Measurements from ENCODE around the gene NIPSNAP3A. TPM values are rescaled to one million over a fixed set of nuclear protein-coding genes. Genes with fewer than 3 reads are reported as not detected.

The NIPSNAP3A gene
- total and polyA plus RNA-seq, 2 donors (not counting 3 experiments of a cell fraction or from before 2014, with no cell fraction given) = 27.2 TPM

DNA sequence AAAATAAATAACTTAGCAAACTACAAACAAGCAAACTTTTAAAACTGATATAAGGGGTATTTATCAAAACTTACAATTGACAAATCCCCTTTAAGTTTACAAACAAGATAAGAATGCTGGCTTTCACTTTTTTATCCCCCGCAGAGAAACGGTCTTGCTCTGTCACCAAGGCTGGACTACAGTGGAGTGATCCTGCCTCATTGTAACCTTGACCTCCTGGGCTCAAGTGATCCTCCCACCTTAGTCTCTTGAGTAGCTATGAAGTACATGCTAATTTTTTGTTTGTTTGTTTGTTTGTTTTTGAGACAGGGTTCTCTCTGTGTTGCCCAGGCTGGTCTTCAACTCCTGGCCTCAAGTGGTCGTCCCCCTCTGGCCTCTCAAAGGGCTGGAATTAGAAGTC, 9.0 kb upstream of the NIPSNAP3A start:
- POLR2A ChIA-PET = no interaction called here
- Histone ChIP-seq H3K27me3 (ENCODE audit: control insufficient read depth in 2 of 2, insufficient read depth in 2 of 2, low read length in 2 of 2) (no peaks in the 10 kb centered on the region), H3K9ac (replicated peaks; ENCODE audit: extremely low read depth, insufficient read depth, low read length) (no peak overlapping the region), H3K4me1 (ENCODE audit: control insufficient read depth, extremely low read depth, insufficient read depth, low read length) (peaks cover 3% of the 10 kb centered on the region), H2AFZ (ENCODE audit: low read depth, low read length) (peak overlapping the region; percentile 41), H4K20me1 (replicated peaks; ENCODE audit: control insufficient read depth, extremely low read depth, insufficient read depth, low read length) (no peaks in the 10 kb centered on the region), H3K36me3 (ENCODE audit: control insufficient read depth in 2 of 2, extremely low read depth in 1 of 2, insufficient read depth in 2 of 2, low read length in 2 of 2) (no peaks in the 10 kb centered on the region), H3K9me1 (replicated peaks; ENCODE audit: control insufficient read depth, extremely low read depth, insufficient read depth, low read length) (no peaks in the 10 kb centered on the region), H3K4me2 (ENCODE audit: insufficient read depth, low read length) (no peak overlapping the region), H3K9me3 (replicated peaks; ENCODE audit: control insufficient read depth, insufficient read depth, low read length) (no peaks in the 10 kb centered on the region), H3K27ac (ENCODE audit: insufficient read depth, low read depth, low read length) (no peak overlapping the region), H3K79me2 (ENCODE audit: control insufficient read depth, insufficient read depth, low read length) (no peaks in the 10 kb centered on the region), H3K4me3 (replicated peaks in 1 of 3; ENCODE audit: insufficient read depth in 1 of 3, low read depth in 1 of 3, low read length in 3 of 3) (no peak overlapping the region)
- dilution Hi-C loops (cut with MboI; ENCODE audit: extremely low pct_ligation_motif_present, low sequenced_read_pairs) (no loop called here), intact Hi-C loops (cut with micrococcal nuclease) (no loop called here)
- no peak for DNase-seq (ENCODE audit: low read depth, low spot score)
- BruUV-seq (replicated peaks) = no TSS peak
- CTCF ChIA-PET = interaction anchor here (1.1 kb wide), 1 partner anchor 9 kb away, joined by 4 read pairs; the partner anchor contains the start of gene NIPSNAP3A
- FAIRE-seq = no peak
- TF ChIP-seq POLR2A (IDR thresholded peaks at IDR 0.05; ENCODE audit: low read depth, low read length) (no peak), EZH2 (IDR thresholded peaks at IDR 0.05; ENCODE audit: borderline replicate concordance, low read depth, low read length, severe bottlenecking) (no peak), JUN (IDR thresholded peaks at IDR 0.05; ENCODE audit: borderline replicate concordance, insufficient read depth, insufficient read length, low read depth) (no peak), MYC (IDR thresholded peaks at IDR 0.05; ENCODE audit: low read depth, low read length) (no peak), POLR2AphosphoS5 (IDR thresholded peaks at IDR 0.05; ENCODE audit: insufficient read depth, low read depth, low read length) (no peak), GATA2 (IDR thresholded peaks at IDR 0.05; ENCODE audit: insufficient read depth, insufficient read length, low read depth, low read length) (no peak), FOS (IDR thresholded peaks at IDR 0.05; ENCODE audit: borderline replicate concordance, insufficient read depth, low read length) (no peak)
- TF ChIP-seq, protein P1, sequence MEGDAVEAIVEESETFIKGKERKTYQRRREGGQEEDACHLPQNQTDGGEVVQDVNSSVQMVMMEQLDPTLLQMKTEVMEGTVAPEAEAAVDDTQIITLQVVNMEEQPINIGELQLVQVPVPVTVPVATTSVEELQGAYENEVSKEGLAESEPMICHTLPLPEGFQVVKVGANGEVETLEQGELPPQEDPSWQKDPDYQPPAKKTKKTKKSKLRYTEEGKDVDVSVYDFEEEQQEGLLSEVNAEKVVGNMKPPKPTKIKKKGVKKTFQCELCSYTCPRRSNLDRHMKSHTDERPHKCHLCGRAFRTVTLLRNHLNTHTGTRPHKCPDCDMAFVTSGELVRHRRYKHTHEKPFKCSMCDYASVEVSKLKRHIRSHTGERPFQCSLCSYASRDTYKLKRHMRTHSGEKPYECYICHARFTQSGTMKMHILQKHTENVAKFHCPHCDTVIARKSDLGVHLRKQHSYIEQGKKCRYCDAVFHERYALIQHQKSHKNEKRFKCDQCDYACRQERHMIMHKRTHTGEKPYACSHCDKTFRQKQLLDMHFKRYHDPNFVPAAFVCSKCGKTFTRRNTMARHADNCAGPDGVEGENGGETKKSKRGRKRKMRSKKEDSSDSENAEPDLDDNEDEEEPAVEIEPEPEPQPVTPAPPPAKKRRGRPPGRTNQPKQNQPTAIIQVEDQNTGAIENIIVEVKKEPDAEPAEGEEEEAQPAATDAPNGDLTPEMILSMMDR (IDR thresholded peaks at IDR 0.05; ENCODE audit: extremely low read depth in 1 of 2, insufficient read depth in 1 of 2, low read depth in 1 of 2, low read length in 2 of 2) = no peak
- TF ChIP-seq, protein P2, sequence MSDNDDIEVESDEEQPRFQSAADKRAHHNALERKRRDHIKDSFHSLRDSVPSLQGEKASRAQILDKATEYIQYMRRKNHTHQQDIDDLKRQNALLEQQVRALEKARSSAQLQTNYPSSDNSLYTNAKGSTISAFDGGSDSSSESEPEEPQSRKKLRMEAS (IDR thresholded peaks at IDR 0.05; ENCODE audit: insufficient read depth, insufficient read length) = no peak
